ENCODE results near the gene TBC1D20. TPM values are rescaled to one million over a fixed set of nuclear protein-coding genes. Genes with fewer than 3 reads are reported as not detected.

TBC1D20 gene
- total and polyA plus RNA-seq, 2 donors (not counting 1 experiment from before 2014, with no cell fraction given), result 33.9 to 38.3 TPM

DNA sequence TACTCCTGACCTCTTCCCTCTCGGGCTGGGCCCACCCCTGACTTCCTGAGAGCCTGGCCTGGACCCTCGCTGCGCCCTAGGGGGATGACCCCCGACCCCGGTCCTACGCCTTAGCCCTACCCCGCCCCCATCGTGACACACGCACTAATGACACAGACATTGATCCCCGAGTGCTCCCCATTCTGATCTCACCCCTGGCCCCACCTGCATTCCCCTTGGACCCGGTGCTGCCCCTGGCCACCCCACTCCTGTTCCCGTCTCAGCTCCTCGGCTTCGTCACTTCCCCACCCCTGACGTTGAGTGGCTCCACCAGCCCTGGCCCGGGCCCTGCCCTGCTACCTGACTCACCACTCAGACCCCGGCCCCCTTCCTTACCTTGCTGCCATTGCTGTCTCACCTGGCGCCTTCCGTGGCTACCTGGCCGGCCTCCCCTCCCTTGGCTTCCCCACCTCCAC lies 42.1 kb downstream of the TBC1D20 start:
- TF ChIP-seq CTCF (conservative IDR thresholded peaks at IDR 0.05 in 1 of 2, IDR thresholded peaks at IDR 0.05 in 1 of 2; ENCODE audit: low read depth in 1 of 2, low read length in 2 of 2), result no peak
- no peak for TF ChIP-seq EZH2 (IDR thresholded peaks at IDR 0.05; ENCODE audit: low read length, missing control alignments)
- DNase-seq (ENCODE audit: low read depth in 2 of 2), result no peak
- peaks cover 14% of the 10 kb centered on the region for H3K36me3 ChIP-seq (ENCODE audit: control insufficient read depth, insufficient read depth, low read length)
- no peak overlapping the region for H3K9ac ChIP-seq (ENCODE audit: insufficient read depth, low read length)
- H3K27ac ChIP-seq (ENCODE audit: insufficient read depth, low read length), result no peak overlapping the region
- H3K4me3 ChIP-seq (replicated peaks in 1 of 4; ENCODE audit: control extremely low read depth in 1 of 4, insufficient read depth in 1 of 4, low read depth in 3 of 4, low read length in 4 of 4), result no peak overlapping the region
- no peaks in the 10 kb centered on the region for H3K9me3 ChIP-seq (ENCODE audit: control insufficient read depth, insufficient read depth, low read depth, low read length)
- no peaks in the 10 kb centered on the region for H3K27me3 ChIP-seq (ENCODE audit: control insufficient read depth, insufficient read depth, low read length)
- no peak overlapping the region for H2AFZ ChIP-seq (ENCODE audit: low read length)
- no peaks in the 10 kb centered on the region for H4K20me1 ChIP-seq (ENCODE audit: control insufficient read depth, extremely low read depth, insufficient read depth, low read length)
- no peaks in the 10 kb centered on the region for H3K4me1 ChIP-seq (ENCODE audit: control insufficient read depth, extremely low read depth, insufficient read depth, low read length)
- H3K4me2 ChIP-seq (ENCODE audit: extremely low read depth, insufficient read depth, low read length), result no peak overlapping the region
- no peaks in the 10 kb centered on the region for H3K79me2 ChIP-seq (ENCODE audit: control insufficient read depth, insufficient read depth, low read length)

DNA sequence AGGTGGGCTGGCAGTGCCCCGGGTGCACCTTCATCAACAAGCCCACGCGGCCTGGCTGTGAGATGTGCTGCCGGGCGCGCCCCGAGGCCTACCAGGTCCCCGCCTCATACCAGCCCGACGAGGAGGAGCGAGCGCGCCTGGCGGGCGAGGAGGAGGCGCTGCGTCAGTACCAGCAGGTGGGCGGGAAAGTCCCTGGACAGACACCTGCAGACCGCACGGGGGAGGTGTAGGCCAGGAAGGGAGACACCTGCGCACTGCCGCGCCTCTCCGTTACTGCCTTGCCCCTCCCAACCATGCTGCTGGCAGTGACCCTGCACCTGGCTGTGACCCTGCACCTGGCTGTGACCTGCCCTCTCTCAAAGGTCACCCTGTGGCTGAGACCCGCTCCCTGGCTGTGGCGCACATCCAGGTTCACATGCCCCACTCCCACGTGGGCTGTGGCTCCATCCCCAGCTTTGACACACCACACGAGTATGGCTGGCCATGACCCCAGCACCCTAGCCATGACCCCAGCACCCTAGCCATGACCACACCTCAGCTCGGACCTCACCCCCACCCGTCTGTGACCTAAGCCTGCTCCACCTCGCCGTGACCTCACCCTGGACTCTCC lies 42.7 kb downstream of the TBC1D20 start:
- DNase-seq (ENCODE audit: low read depth in 2 of 2), result no peak
- H3K27ac ChIP-seq (ENCODE audit: insufficient read depth, low read length), result no peak overlapping the region
- no peak for TF ChIP-seq CTCF (conservative IDR thresholded peaks at IDR 0.05 in 1 of 2, IDR thresholded peaks at IDR 0.05 in 1 of 2; ENCODE audit: low read depth in 1 of 2, low read length in 2 of 2)
- no peak for TF ChIP-seq EZH2 (IDR thresholded peaks at IDR 0.05; ENCODE audit: low read length, missing control alignments)
- no peak overlapping the region for H3K4me3 ChIP-seq (replicated peaks in 1 of 4; ENCODE audit: control extremely low read depth in 1 of 4, insufficient read depth in 1 of 4, low read depth in 3 of 4, low read length in 4 of 4)
- peaks cover 14% of the 10 kb centered on the region for H3K36me3 ChIP-seq (ENCODE audit: control insufficient read depth, insufficient read depth, low read length)
- no peak overlapping the region for H2AFZ ChIP-seq (ENCODE audit: low read length)
- H3K27me3 ChIP-seq (ENCODE audit: control insufficient read depth, insufficient read depth, low read length), result no peaks in the 10 kb centered on the region
- no peak overlapping the region for H3K9ac ChIP-seq (ENCODE audit: insufficient read depth, low read length)
- H3K9me3 ChIP-seq (ENCODE audit: control insufficient read depth, insufficient read depth, low read depth, low read length), result no peaks in the 10 kb centered on the region
- no peaks in the 10 kb centered on the region for H4K20me1 ChIP-seq (ENCODE audit: control insufficient read depth, extremely low read depth, insufficient read depth, low read length)
- no peaks in the 10 kb centered on the region for H3K79me2 ChIP-seq (ENCODE audit: control insufficient read depth, insufficient read depth, low read length)
- H3K4me2 ChIP-seq (ENCODE audit: extremely low read depth, insufficient read depth, low read length), result no peak overlapping the region
- H3K4me1 ChIP-seq (ENCODE audit: control insufficient read depth, extremely low read depth, insufficient read depth, low read length), result no peaks in the 10 kb centered on the region

- no peak for DNase-seq (ENCODE audit: low read depth in 2 of 2)
- Histone ChIP-seq H3K36me3 (ENCODE audit: control insufficient read depth, insufficient read depth, low read length) (peaks cover 13% of the 10 kb centered on the region), H3K27ac (ENCODE audit: insufficient read depth, low read length) (no peak overlapping the region), H2AFZ (ENCODE audit: low read length) (no peak overlapping the region), H3K27me3 (ENCODE audit: control insufficient read depth, insufficient read depth, low read length) (no peaks in the 10 kb centered on the region), H3K9me3 (ENCODE audit: control insufficient read depth, insufficient read depth, low read depth, low read length) (no peaks in the 10 kb centered on the region), H3K79me2 (ENCODE audit: control insufficient read depth, insufficient read depth, low read length) (no peaks in the 10 kb centered on the region), H3K4me1 (ENCODE audit: control insufficient read depth, extremely low read depth, insufficient read depth, low read length) (no peaks in the 10 kb centered on the region), H3K9ac (ENCODE audit: insufficient read depth, low read length) (no peak overlapping the region), H3K4me2 (ENCODE audit: extremely low read depth, insufficient read depth, low read length) (no peak overlapping the region), H3K4me3 (replicated peaks in 1 of 4; ENCODE audit: control extremely low read depth in 1 of 4, insufficient read depth in 1 of 4, low read depth in 3 of 4, low read length in 4 of 4) (no peak overlapping the region), H4K20me1 (ENCODE audit: control insufficient read depth, extremely low read depth, insufficient read depth, low read length) (no peaks in the 10 kb centered on the region)
- TF ChIP-seq CTCF (conservative IDR thresholded peaks at IDR 0.05 in 1 of 2, IDR thresholded peaks at IDR 0.05 in 1 of 2; ENCODE audit: low read depth in 1 of 2, low read length in 2 of 2), result no peak
Measured at GRCh38 chr20:418858-419365, 43.4 kb downstream of the TBC1D20 start.
